HG03135 (cell line): ENCODE results near the gene TAF5L.
A peak's percentile ranks its signal among the peaks of the same experiment; 100 is the strongest.
"Not testable (repeated sequence)": the region's sequence is repeated elsewhere in the genome, so short reads cannot be mapped to it uniquely, and the experiment has no call there.

ENCODE experiments used
- ATAC-seq: cut with Tn5 transposase; IDR thresholded peaks from one replicate; pipeline ENCODE4 v1.9.1; 2021; ENCODE audit warnings: mild to moderate bottlenecking, moderate library complexity; ENCODE audit not compliant: unreplicated experiment

The TAF5L gene

DNA sequence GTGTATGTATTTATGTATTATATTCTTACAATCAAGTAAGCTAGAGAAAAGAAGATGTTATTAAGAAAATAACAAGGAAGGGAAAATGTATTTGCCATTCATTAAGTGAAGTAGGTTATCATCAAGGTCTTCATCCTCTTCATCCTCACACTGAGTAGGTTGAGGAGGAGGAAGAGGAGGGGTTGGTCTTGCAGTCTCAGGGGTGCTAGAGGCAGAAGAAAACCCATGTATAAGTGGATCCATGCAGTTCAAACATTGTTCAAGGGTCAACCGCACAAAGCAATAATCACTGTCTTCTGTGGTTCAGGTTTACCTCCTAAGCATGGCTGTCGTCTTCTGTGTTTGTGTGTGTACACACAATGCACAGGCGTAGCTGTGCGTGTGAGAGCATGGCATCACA, 17.0 kb upstream of the TAF5L start:
- ATAC-seq = no peak

GRCh38 chr1:229642376-229642775, 16.5 kb upstream of the TAF5L start:
- ATAC-seq = no peak

DNA sequence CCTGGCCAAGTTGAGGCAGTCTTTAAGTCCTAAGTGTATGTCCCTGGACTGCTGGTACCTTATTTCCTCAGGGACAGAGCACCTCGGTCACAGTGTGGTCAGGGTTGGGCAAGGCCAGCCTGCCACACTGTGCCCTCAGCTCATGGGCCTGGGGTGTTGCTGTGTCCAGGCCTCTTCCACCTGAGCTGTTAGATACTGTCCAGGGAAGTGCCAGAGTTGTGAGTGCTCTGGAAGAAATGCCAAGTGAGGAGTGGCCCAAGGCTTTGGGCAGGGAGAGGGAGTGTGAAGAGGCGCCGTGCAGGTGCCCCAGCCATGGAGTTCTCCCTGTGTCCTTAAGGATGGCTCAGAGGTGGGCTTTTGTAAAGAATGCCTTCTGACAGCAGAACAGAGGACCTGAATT, 15.4 kb upstream of the TAF5L start:
- ATAC-seq = no peak

DNA sequence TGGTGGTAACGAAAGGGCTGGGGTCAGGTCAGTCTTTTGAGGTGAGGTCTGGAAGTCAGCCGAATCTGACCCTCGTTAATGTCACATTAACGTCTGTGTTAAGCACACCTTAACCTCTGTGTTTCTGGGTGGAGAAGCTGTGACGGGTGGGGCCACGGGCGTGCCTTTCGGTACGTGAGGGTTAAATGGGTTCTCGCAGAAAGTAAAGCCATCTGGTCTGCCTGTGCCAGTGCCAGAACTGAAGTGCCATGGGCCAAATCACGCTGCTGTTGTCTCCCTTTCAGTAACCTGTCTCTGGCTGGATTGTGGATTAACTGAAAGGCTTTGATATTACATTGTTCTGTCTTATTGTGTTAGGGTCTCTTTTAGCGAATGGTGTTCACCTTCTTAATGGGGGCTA, 14.5 kb upstream of the TAF5L start:
- no peak for ATAC-seq

GRCh38 chr1:229637746-229638145, 11.8 kb upstream of the TAF5L start:
- no peak for ATAC-seq

- ATAC-seq = no peak
Observed at GRCh38 chr1:229636042-229636441, 10.1 kb upstream of the TAF5L start.

GRCh38 chr1:229631966-229632365, 6.0 kb upstream of the TAF5L start:
- no peak for ATAC-seq

- ATAC-seq = no peak
Observed at GRCh38 chr1:229631148-229631547, 5.2 kb upstream of the TAF5L start.

- ATAC-seq = no peak
Observed at GRCh38 chr1:229629261-229629660, 3.3 kb upstream of the TAF5L start.

GRCh38 chr1:229627003-229627402, 1.1 kb upstream of the TAF5L start:
- ATAC-seq = no peak

DNA sequence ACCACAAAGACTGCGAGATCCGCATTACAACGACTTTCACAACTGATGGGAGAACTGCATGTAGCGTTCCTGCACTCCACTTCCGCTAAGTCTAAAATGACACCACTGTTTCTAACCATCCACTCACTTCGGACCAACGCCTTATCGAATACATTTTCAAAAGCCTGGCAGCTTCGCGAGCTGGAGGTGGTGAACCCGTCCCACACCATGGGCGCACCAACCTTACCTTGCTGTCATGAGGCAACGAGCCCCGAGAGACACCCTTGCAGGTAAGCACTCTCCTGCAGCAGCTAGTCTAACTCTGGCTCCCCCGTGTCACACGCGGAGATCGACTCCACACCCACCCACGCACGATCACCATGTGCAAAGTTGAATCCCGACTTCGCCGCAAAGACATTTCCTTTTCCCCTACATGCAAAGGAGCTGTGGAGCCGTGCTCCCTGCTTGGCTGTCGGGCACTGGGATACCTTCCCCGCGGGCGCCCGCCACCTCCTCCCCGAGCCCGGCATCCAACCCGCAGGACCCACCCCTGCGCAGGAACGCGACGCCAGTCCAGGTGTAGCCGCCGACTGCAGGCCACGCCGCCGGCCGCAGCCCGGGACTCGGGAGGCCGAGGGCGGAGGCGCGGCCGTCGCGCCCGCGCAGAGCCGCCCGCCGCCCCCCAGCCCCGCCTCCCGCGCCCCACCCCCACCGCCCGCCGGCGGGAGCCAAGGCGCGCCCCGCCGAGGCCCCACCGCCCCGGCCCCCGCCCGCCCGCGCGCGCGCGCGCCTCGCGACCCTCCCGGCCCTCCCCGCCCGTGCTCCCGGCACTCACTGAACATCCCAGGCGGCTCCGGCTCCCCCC, 629 bp downstream of the TAF5L start:
- peak; percentile 42 for ATAC-seq

DNA sequence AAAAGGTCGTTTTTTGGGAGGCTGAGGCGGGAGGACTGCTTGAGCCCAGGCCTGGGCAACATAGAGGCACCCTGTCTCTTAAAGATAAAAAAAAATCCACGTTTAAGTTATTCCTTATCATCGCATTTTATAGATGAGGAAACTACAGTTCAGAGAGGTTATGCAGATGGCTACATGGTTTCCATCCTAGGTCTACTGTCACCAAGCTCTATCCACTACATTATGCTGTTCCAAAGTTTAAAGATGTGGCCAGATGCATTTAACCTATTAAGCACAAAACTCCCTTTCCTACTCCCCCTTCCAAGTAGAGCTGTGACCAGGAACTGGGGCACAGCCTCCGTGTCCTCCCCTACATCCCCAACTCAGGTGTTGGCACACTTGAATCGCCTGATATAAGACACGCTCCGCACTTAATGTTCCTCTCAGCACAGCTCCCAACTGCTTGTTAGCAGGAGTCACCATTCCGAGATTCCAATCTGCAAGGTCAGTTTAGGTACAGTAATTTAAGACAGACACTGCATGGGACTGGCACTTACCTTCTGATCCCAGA, 1.3 kb downstream of the TAF5L start:
- ATAC-seq = no peak

DNA sequence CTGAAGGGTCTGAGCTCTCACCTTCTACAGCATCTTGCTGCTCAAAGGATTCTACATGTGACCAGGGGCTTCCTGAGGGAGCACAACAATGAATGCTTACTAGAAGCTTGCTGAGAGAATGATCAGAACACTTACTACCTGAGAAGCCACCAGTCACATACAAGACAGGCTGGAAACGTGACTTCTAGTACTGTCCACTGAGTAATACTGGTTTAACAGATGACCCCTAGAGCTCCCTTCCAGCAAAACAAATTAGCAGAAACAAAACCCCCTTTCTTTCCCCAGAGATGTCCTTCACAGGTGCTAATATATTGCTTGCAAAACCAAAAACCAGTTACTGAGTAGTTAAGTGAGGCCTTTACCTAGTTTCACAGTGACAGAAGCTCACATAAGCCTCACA, 2.1 kb downstream of the TAF5L start:
- no peak for ATAC-seq

- no peak for ATAC-seq
Observed at GRCh38 chr1:229623225-229623624, 2.7 kb downstream of the TAF5L start.

- ATAC-seq = not testable (repeated sequence)
Observed at GRCh38 chr1:229622641-229623120, 3.2 kb downstream of the TAF5L start.

DNA sequence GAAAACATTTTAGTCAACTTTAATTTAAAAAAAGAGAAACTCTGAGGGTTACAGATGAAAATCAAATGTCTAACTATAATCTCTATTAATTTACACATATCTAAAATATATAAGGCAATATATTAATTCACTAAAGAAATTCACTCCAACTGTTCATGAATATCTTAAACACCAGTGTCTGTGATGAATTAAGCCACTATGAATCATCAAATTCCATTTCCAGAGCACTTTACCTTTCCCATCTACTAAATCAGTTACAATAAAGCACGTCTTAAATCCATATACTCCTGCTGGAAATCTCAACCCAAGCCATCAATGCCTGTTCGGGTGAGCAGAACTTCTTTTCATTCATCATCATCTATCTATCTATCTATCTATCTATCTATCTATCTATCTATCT, 4.3 kb downstream of the TAF5L start:
- ATAC-seq = no peak

DNA sequence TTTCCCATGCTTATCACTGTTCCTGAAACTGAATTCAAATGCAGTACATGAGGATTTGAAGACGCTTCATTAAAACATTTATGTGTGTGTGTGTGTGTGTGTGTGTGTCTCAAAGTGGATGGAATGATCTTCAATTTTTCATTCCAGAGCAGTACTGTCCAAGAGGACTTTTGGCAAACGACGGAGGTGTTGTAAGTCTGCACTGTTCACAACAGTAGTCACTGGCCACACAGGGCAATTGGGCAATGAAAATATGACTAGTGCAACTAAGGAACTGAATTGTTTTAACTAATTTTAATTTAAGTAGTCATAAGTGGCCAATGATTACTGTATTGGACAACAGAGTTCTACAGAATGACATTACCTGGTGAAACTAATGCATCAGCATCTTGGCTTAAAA, 5.0 kb downstream of the TAF5L start:
- no peak for ATAC-seq

- ATAC-seq = no peak
Observed at GRCh38 chr1:229619614-229620013, 6.3 kb downstream of the TAF5L start.

DNA sequence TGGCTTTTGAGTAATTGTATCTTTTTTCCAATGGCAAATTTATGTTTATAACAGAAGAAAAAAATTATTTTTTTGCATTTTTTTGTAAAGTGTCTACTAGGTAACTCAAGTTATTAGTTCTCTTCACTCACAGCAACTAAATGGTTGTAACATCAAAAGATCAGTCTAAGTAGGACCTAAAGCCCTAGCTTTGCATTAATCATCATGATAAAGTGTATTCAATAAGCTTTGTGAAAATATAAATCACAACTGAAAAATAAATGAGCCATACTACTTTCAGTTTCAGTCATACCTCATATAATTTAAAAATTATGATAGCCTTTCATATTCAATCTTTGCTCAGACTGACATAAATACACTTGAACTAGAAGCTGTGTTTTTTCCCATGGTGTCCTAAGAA, 6.9 kb downstream of the TAF5L start:
- no peak for ATAC-seq

- no peak for ATAC-seq
Observed at GRCh38 chr1:229617351-229618100, 8.4 kb downstream of the TAF5L start.

DNA sequence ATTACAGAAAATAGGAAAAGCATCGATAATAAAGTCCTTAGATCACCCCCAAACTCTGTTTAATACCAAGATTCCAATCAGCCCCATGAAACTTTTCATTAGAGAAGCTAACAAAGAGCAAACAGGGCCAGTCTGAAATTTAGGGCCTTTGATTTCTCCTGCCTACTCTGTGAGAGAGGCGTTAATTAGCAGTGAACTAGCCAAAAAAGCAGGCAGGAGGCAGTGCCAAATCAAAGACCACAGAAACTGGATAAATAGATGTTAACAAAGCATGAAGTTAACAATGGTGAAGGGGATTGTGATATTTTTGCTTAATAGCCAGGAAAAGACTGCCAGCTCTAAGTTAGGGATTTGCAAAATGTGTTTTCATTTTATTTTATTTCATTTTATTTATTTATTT, 11.2 kb downstream of the TAF5L start:
- ATAC-seq = no peak

GRCh38 chr1:229613938-229614337, 12.0 kb downstream of the TAF5L start:
- ATAC-seq = no peak
